ENCODE data around the gene STAT4. TPM values are rescaled to one million over a fixed set of nuclear protein-coding genes. Genes with fewer than 3 reads are reported as not detected.

Gene STAT4
- total RNA-seq, 4 donors from 2014 or later = 0.34 to 2.7 (median 0.81) TPM; not detected in 1

- H3K27ac ChIP-seq = no peak overlapping the region
- DNase-seq (ENCODE audit: low spot score in 2 of 2) = no peak
- TF ChIP-seq EP300 (IDR thresholded peaks at IDR 0.05) = no peak
- no peak for TF ChIP-seq POLR2AphosphoS5 (IDR thresholded peaks at IDR 0.05)
- TF ChIP-seq POLR2A (IDR thresholded peaks at IDR 0.05) = no peak
- TF ChIP-seq, protein P1, sequence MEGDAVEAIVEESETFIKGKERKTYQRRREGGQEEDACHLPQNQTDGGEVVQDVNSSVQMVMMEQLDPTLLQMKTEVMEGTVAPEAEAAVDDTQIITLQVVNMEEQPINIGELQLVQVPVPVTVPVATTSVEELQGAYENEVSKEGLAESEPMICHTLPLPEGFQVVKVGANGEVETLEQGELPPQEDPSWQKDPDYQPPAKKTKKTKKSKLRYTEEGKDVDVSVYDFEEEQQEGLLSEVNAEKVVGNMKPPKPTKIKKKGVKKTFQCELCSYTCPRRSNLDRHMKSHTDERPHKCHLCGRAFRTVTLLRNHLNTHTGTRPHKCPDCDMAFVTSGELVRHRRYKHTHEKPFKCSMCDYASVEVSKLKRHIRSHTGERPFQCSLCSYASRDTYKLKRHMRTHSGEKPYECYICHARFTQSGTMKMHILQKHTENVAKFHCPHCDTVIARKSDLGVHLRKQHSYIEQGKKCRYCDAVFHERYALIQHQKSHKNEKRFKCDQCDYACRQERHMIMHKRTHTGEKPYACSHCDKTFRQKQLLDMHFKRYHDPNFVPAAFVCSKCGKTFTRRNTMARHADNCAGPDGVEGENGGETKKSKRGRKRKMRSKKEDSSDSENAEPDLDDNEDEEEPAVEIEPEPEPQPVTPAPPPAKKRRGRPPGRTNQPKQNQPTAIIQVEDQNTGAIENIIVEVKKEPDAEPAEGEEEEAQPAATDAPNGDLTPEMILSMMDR (IDR thresholded peaks at IDR 0.05) = no peak
- H3K36me3 ChIP-seq = no peaks in the 10 kb centered on the region
- WGBS = 48% methylated on average over 3 of the region's 3 CpGs
- H3K9me3 ChIP-seq = no peaks in the 10 kb centered on the region
- no peaks in the 10 kb centered on the region for H3K27me3 ChIP-seq
- no peak overlapping the region for H3K4me3 ChIP-seq
- H3K4me1 ChIP-seq = no peaks in the 10 kb centered on the region
Observed at GRCh38 chr2:191081411-191082155, 69.2 kb downstream of the STAT4 start.

DNA sequence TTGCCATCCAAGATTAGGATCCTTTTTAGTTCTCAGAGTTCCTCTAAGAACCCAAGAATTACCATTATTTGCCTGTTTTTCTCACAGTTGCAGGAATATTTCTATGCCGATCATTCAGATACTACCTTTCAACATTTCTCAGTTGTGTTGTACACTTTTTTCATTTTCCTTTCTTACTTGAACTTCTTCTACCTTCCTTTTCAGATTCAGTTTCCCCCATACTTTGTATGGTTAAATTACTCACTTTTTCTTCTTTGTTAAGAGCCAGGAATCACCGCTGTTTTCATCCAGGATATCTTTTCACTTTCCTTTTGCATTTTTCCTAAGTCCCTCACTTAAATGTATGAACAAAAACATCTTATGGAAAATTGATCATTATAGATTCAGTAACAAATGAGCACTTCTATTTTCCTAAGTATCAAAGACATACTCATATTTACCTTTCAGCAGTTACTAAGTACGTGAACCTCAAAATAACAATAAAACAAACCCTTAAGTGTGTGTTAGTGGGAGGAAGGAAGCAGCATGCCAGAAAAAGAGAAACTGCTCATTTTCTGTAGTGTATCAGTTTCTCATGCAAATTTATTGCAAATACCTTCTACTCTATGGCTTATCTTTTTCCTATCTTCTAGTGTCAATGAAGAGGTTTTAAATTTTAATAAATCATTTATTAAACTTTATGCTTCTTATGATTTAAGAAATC, 72.5 kb downstream of the STAT4 start:
- Histone ChIP-seq H3K4me3 (no peak overlapping the region), H3K4me1 (no peaks in the 10 kb centered on the region), H3K9me3 (no peaks in the 10 kb centered on the region), H3K36me3 (no peaks in the 10 kb centered on the region), H3K27ac (no peak overlapping the region), H3K27me3 (no peaks in the 10 kb centered on the region)
- TF ChIP-seq POLR2A (IDR thresholded peaks at IDR 0.05) = no peak
- TF ChIP-seq, protein P1 (IDR thresholded peaks at IDR 0.05) = no peak
- WGBS = 69% methylated on average over 3 of the region's 3 CpGs
- no peak for DNase-seq (ENCODE audit: low spot score in 2 of 2)

DNA sequence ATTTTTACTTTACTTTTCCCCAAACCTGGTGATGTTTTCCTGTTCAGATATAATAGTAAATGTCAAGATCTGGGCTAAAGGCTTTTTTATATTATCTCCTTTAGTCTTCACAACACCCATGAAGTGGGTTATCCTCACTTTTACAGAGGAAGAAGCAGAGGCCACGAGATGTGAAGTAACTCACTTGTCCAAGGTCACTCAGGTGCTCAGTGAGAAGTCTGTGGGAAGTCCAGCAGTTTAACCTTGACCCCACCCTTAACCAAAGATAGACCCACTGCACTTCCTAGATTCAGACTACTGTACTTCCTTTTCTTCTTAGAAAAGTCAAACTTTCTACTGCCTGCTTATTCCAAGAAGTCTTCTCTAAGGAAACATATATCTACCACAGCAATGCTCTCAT, 80.5 kb downstream of the STAT4 start:
- no peak for DNase-seq (ENCODE audit: low spot score in 2 of 2)
- TF ChIP-seq EP300 (IDR thresholded peaks at IDR 0.05) = no peak
- TF ChIP-seq, protein P1 (IDR thresholded peaks at IDR 0.05) = no peak
- TF ChIP-seq POLR2AphosphoS5 (IDR thresholded peaks at IDR 0.05) = no peak
- TF ChIP-seq POLR2A (IDR thresholded peaks at IDR 0.05) = no peak
- Histone ChIP-seq H3K27me3 (no peaks in the 10 kb centered on the region), H3K36me3 (no peaks in the 10 kb centered on the region), H3K9me3 (no peaks in the 10 kb centered on the region), H3K27ac (no peak overlapping the region), H3K4me3 (no peak overlapping the region), H3K4me1 (peaks cover 7% of the 10 kb centered on the region)
- WGBS = 74% methylated on average over 1 of the region's 1 CpG

- TF ChIP-seq EP300 (IDR thresholded peaks at IDR 0.05) (no peak), POLR2A (IDR thresholded peaks at IDR 0.05) (no peak), POLR2AphosphoS5 (IDR thresholded peaks at IDR 0.05) (no peak)
- TF ChIP-seq, protein P1 (IDR thresholded peaks at IDR 0.05) = no peak
- no peak for DNase-seq (ENCODE audit: low spot score in 2 of 2)
- no peaks in the 10 kb centered on the region for H3K36me3 ChIP-seq
- H3K9me3 ChIP-seq = no peaks in the 10 kb centered on the region
- H3K27ac ChIP-seq = no peak overlapping the region
- no peaks in the 10 kb centered on the region for H3K27me3 ChIP-seq
- H3K4me3 ChIP-seq = no peak overlapping the region
- H3K4me1 ChIP-seq = peaks cover 7% of the 10 kb centered on the region
- WGBS = 58% methylated on average over 3 of the region's 3 CpGs
Observed at GRCh38 chr2:191069606-191070005, 81.2 kb downstream of the STAT4 start.

GRCh38 chr2:191066919-191067233, 83.9 kb downstream of the STAT4 start:
- DNase-seq (ENCODE audit: low spot score in 2 of 2) = no peak
- no peaks in the 10 kb centered on the region for H3K36me3 ChIP-seq
- H3K27me3 ChIP-seq = no peaks in the 10 kb centered on the region
- H3K4me3 ChIP-seq = no peak overlapping the region
- H3K9me3 ChIP-seq = no peaks in the 10 kb centered on the region
- H3K27ac ChIP-seq = no peak overlapping the region
- TF ChIP-seq EP300 (IDR thresholded peaks at IDR 0.05) (no peak), POLR2AphosphoS5 (IDR thresholded peaks at IDR 0.05) (no peak), POLR2A (IDR thresholded peaks at IDR 0.05) (no peak)
- TF ChIP-seq, protein P1 (IDR thresholded peaks at IDR 0.05) = no peak
- 96% methylated on average over 3 of the region's 3 CpGs for WGBS
- peaks cover 7% of the 10 kb centered on the region for H3K4me1 ChIP-seq
